GM18498 (cell line): Measurements from ENCODE around the gene ANKRD36C.
"Not testable (repeated sequence)": the region's sequence is repeated elsewhere in the genome, so short reads cannot be mapped to it uniquely, and the experiment has no call there.

Source experiments
- ATAC-seq: cut with Tn5 transposase; IDR thresholded peaks from one replicate; pipeline ENCODE4 v1.9.1; 2021; ENCODE audit warnings: mild to moderate bottlenecking, moderate library complexity; ENCODE audit not compliant: unreplicated experiment

Gene ANKRD36C

DNA sequence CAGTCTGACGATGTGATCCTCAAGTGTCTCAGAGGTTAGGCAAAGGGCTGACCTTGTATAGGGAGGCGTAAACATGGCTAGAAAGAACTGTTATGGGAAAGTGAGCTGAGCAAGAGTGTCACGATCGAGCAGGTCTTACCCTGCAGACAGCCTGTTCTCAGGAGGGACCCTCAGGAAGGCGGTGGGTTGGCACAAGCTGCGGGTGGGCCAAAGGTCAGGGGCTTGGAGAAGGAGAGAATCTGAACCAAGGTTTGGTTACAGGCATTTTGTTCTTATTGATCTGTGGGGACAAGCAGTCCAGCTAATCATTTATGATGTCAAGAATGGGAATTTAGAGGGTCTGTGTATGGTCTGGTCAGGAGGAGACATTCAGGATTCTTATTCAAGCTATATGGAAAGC lies 16.4 kb upstream of the ANKRD36C start:
- not testable (repeated sequence) for ATAC-seq

DNA sequence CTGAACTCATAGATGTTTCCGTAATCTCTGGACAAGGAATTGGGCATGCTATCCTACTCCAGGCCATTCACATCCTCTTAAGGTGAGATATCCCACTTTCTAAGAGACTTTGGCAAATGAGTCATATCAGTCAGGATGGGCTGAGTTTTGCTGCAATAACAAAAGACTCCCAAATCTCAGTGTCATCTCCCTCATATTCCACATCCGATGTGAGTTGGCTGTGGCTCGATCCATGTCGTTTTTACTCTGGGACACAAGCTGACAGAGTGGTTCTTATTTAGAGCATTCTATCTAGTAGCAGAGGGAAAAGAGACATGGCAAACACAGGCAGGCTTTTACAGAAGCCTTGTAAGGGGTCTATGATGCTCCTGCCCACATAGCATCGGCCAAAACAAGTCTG lies 14.6 kb upstream of the ANKRD36C start:
- not testable (repeated sequence) for ATAC-seq

DNA sequence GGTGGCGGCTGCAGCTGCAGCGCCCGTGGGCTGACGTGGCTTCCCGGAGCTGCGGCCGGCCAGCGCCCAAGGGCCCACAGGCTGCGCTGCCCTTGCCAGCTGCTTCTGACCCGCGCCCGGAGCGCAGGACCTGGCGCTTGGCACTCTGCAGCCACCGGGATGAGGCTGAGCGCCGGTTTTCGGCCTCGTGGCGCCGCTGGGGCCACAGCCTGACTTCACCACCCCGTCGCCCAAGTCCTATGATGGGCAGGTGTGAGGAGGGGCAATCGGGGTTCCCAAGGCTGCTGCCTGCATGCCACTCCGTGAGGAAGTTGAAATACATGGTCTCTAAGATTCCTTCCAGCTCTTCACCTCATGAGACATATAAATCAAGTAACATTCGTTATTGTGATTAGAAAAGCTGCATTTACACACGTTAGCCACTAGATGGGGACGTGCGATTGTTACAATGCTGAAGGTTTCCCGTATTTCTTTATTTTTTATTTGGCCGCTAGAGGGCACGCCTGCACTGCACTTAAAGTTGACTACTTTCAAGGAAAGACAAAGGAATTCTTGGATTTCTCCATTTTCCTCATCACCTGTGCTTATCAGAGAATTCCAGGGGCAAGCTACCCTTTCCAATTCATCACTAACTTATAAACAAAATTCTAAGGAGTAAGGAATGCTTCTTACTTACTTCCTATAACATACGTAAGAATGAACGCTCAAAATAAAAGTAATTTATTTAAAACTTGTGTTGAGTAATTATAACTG lies 1.1 kb upstream of the ANKRD36C start:
- peak; percentile 41 for ATAC-seq

DNA sequence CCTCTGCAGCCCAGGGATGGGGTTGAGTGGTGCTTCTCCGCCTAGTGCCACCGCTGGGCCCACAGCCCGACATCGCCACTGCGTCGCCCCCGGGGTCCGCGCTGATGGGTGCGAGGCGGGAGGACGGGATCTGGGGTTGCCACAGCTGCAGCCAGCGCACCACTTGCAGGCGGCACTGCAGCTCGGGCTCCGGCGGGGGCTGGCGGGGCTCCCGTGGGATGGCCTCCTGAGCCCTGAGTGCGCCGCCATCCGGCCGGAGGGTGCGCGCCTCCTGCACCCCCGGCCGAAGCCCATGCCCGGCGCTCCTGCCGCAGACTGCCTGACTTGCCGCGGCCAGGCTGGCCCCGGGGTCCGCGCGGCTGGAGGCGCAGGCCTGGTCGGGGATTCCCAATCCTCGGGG lies 478 bp upstream of the ANKRD36C start:
- ATAC-seq: peak; percentile 64

DNA sequence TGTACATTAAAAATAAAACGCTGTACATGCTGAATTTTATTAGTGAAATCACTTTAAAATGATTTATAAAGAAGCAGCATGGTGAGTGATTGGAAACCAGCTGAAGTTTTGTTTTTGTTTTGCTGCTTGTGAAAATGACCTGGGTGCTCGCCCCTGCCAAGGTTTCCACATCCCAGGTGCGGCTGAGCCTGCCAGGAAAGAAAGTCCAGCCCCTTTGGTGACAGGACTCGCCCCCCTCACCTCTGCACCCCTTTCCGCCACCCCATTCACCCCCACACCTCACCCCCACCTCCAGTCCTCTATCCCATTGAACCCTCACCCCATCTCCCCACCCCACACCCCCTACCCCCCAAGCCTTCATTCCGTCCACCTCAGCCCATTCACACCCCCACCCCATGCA lies 740 bp downstream of the ANKRD36C start:
- not testable (repeated sequence) for ATAC-seq

DNA sequence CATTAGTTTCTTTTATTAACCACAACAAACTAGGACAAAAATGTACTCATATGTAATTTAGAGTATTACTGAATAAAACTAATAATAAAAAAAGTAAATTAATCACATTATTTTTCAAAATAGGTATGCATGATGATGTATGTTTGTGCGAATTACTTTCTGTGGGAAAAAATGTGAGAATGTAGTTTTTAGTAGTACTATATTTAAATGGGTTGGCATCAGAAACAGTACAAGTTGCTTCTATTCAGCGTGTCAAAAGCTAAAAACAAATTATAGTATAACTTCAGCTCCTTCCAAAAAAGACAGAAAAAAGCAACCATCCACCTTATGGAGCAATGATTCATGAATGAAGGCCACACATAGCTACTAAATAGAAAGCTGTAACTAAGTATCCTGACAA lies 40.0 kb downstream of the ANKRD36C start:
- ATAC-seq: not testable (repeated sequence)

DNA sequence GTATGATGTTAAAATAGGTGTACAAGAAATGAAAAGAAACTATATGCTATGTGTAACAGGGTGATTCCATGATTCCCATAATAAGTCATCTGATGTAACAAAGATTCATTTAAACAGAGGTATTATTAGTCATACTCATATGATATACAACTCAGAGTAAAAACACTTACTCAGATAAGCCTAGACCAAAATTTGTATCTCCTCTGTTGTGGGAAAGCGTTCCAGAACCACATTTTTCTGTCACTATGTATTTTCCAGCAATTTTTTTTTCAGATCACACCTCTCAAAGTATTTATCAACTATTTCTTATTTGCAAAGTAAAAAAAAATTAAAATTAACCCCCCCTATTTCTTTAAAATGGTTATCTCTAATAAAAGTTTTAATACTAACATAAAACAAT lies 43.6 kb downstream of the ANKRD36C start:
- not testable (repeated sequence) for ATAC-seq

DNA sequence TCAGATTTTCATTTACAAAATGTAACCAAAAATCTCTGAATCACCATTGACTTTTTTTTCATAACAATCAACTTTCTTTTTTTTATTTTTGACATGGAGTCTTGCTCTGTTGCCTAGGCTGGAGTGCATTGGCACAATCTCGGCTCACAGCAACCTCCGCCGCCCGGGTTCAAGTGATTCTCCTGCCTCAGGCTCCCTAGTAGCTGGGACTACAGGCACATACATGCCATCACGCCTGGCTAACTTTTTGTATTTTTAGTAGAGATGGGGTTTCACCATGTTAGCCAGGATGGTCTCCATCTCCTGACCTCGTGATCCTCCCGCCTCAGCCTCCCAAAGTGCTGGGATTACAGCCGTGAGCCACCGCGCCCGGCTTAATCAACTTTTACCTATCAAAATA lies 51.7 kb downstream of the ANKRD36C start:
- not testable (repeated sequence) for ATAC-seq

DNA sequence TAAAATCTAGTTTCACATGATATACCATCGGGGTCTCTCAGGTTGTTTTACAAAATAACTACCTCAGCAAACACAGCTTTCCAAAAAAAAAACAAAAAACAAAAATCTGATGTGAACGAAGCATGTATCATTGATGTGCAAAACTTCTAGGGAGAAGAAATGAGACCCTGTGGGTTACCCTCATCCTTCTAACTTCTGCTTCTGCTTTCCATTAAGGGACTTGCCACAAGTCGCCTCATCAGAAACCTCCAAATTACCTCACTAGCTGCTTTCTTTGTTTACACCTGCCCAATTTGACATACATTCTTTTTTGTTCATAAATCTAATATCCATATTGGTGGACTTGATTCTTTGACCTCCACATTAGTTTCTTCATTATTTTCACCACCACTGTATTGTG lies 60.9 kb downstream of the ANKRD36C start:
- not testable (repeated sequence) for ATAC-seq

DNA sequence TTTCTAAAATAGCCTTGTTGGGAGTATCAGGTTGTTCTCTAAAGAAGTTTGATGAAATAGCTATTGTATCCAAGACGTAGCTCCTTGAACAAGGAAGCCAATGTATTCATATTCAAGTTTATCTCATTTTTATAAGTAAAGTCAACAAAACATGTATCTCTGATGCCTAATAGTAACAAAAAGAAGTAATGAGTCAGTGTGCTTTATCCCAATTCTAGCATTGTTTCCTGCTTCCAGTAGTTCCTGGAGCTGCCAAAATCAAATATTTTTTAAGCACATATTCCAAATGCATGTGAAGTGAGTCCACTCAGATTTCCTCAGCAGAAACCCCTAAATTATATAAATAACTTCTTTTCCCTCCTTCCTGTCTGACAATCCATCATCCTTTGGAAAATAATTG lies 74.6 kb downstream of the ANKRD36C start:
- not testable (repeated sequence) for ATAC-seq

DNA sequence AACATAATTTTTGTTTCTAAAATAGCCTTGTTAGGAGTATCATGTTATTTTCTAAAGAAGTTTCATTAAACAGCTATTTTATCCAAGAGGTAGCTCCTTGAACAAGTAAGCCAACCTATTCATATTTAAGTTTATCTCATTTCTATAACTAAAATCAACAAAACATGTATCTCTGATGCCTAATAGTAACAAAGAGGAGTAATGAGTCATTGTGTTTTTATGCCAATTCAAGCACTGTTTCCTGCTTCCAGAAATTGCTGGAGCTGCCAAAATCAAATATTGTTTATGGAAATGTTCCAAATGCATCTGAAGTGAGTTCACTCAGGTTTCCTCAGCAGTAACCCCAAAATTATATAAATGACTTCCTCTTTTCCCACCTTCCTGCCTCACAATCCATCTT lies 76.5 kb downstream of the ANKRD36C start:
- not testable (repeated sequence) for ATAC-seq

DNA sequence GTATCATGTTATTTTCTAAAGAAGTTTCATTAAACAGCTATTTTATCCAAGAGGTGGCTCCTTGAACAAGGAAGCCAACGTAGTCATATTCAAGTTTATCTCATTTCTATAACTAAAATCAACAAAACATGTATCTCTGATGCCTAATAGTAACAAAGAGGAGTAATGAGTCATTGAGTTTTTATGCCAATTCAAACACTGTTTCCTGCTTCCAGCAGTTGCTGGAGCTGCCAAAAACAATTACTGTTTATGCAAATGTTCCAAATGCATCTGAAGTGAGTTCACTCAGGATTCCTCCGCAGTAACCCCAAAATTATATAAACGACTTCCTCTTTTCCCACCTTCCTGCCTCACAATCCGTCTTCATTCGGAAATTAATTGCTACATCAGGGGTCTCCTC lies 80.2 kb downstream of the ANKRD36C start:
- ATAC-seq: not testable (repeated sequence)

DNA sequence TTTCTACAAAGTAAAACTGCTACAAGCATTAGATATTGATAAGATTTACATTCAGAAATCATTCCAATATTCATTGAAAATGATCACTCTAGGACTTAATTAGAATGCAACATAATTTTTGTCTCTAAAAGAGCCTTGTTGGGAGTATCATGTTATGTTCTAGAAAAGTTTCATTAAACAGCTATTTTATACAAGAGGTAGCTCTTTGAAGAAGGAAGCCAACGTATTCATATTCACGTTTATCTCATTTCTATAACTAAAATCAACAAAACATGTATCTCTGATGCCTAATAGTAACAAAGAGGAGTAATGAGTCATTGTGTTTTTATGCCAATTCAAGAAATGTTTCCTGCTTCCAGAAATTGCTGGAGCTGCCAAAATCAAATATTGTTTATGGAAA lies 97.2 kb downstream of the ANKRD36C start:
- ATAC-seq: not testable (repeated sequence)

DNA sequence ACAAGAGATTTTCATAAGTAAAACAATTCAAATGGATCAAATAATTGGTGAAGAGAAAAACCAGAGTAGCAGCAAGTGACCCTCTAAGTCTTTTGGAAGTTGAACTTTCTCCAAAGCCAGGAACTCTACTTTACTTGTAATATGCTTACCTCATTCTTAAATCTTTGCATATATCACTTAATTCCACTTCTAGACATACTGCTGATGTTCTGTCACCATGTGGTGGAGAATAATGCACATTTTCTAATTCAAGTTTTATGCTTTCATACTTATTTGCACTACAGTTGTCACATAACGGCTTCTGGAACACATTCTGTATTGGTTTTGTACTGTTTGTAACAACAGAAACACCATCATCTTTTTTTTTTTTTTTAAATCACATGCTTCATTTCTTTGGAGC lies 123.7 kb downstream of the ANKRD36C start:
- not testable (repeated sequence) for ATAC-seq

DNA sequence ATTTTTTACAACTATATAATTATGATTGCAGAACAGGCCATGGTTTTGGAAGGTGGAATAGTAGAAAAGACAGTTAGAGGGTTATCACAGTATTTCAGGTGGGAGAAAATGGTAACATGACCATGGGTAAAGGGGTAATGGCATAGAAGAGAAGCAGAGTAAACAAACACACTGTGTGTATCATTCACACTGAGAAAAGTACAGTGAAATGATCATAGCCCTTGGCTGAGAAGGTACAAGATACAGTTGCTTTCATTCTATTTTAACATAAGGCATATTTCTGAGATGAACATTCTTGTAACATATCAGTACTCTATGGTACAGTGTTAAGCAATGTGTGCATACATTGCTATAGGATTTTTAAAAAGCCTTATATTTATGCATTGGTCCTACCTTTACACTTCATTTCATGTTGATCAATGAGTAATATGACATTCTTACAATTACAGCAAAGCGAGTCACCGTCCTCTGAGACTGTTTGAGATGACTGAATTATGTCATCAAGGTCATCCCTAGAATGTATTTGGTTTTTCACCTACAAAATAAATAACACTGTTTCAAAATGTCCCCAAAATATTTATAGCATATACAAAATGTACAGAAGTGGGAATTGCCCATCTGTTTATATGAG lies 124.5 kb downstream of the ANKRD36C start:
- not testable (repeated sequence) for ATAC-seq

DNA sequence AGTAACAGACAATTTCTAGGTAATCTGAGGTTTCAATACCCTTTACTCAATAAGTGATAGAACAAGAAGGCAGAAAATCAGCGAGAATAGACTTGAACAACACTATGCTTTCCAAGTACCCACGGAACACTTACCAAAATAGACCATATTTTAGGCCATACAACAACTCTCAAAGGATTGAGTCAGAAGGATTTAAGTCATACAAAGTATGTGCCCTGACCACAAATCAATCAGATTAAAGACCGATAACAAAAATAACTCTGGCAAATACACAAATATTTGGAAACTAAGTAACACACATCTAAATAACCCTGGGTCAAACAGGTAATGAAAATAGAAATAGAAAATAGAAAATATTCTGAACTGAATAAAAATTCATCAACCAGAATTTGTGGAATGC lies 129.5 kb downstream of the ANKRD36C start:
- not testable (repeated sequence) for ATAC-seq

DNA sequence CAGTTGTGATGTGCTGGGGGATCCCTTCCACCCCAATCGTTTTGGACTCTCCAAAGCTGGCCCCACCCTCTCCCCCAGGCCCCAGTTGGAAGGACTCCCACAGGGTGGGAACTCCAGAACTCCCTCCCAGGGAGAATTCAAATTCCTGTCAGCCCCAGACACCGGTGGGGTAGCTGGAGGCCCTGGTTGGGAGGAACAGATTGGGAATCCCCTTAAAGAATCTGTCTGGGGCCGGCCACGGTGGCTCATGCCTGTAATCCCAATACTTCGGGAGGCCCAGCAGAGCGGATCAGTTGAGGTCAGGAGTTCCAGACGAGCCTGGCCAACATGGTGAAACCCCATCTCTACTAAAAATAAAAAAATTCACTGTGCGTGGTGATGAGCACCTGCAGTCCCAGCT lies 155.5 kb downstream of the ANKRD36C start:
- ATAC-seq: no peak

DNA sequence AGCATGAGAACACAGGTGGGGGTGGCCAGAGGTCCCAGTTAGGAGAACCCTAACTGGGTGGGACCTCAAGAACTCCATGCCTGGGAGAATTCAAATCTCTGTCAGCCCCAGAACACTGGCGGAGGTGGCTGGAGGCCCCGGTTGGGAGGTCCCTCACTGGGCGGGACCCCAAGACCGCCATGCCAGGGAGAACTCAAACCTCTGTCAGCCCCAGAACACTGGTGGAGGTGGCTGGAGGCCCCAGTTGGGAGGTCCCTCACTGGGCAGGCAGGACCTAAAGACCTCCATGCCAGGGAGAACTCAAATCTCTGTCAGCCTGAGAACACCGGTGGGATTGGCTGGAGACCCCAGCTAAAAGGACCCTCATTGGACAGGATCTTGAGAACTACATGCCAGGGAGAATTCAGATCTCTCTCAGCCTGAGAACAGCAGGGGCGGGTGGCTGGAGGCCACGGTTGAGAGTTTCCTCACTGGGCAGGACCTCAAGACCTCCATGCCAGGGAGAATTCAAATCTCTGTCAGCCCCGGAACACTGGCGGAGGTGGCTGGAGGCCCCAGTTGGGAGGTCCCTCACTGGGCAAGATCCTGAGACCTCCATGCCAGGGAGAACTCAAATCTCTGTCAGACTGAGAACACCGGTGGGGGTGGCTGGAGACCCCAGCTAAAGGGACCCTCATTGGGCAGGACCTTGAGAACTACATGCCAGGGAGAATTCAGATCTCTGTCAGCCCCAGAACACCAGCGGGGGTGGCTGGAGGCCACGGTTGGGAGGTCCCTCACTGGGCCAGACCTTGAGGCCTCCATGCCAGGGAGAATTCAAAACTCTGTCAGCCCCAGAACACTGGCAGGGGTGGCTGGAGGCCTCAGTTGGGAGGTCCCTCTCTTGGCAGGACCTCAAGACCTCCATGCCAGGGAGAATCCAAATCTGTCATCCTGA lies 157.3 kb downstream of the ANKRD36C start:
- ATAC-seq: not testable (repeated sequence)

DNA sequence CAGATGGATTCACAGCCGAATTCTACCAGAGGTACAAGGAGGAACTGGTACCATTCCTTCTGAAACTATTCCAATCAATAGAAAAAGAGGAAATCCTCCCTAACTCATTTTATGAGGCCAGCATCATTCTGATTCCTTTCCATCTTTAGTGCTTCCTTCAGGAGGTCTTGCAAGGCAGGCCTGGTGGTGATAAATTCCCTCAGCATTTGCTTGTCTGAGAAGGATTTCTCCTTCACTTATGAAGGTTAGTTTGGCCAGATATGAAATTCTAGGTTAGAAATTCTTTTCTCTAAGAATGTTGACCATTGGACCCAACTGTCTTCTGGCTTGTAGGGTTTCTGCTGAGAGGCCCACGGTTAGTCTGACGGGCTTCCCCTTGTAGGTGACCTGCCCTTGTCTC lies 167.4 kb downstream of the ANKRD36C start:
- not testable (repeated sequence) for ATAC-seq

DNA sequence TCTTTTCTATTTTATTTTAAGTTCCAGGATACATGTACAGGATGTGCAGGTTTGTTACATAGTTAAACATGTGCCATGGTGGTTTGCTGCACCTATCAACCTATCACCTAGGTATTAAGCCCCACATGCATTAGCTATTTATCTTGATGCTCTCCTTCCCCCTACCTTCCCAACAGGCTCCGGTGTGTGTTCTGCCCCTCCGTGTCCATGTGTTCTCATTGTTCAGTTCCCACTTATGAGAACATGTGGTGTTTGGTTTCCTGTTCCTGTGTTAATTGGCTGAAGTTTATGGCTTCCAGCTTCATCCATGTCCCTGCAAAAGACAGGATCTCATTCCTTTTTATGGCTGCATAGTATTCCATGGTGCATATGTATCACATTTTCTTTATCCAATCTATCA lies 174.1 kb downstream of the ANKRD36C start:
- ATAC-seq: not testable (repeated sequence)

DNA sequence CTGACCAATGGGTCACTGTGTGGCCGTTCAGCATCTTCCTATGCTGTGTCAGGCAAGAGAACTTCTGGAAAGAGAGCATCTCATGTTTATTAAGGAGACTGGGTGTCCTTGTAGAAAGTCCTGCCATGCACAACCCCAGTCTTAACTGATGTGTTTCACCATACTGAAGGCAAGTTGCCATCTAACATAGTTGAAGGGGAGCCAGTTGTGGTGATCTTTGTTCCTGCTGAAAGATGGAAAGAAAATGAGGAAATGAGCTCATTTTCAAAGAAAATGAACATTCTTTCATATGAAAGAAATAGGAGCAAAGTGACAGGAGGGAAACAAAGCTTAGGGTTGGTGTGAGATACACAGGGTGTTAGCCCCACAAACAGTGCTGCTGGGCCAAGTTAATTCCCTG lies 178.3 kb downstream of the ANKRD36C start:
- ATAC-seq: not testable (repeated sequence)
